GM23338 (cell line): ENCODE results near the gene DHX34. TPM values are rescaled to one million over a fixed set of nuclear protein-coding genes. Genes with fewer than 3 reads are reported as not detected.

Source experiments
- ATAC-seq: fragments of 200-7000 bp; cut with Tn5 transposase; 3 replicates; pipeline ENCODE4 v1.9.1; 2020
- DNase-seq: peaks from one replicate; pipeline ENCODE4 v3.0.0-alpha.2; 2015; ENCODE audit warnings: low spot score
- H2AFZ ChIP-seq: fragments of 200-600 bp; sonication (generic); 2 replicates; pipeline ENCODE4 v1.8.0; 2016; ENCODE audit warnings: antibody characterized with exemption, mild to moderate bottlenecking, moderate library complexity
- H3F3A ChIP-seq: fragments of 200-600 bp; sonication (generic); replicated peaks from 2 replicates; pipeline ENCODE4 v1.8.0; 2017; ENCODE audit warnings: antibody characterized with exemption, mixed run types, low read depth
- H3K27ac ChIP-seq: fragments of 200-600 bp; sonication (generic); 2 replicates; pipeline ENCODE4 v1.6.1; 2016; ENCODE audit warnings: low read depth
- H3K27me3 ChIP-seq: fragments of 200-600 bp; sonication (generic); 2 replicates; pipeline ENCODE4 v1.8.0; 2016; ENCODE audit warnings: mild to moderate bottlenecking, mixed run types, moderate library complexity; ENCODE audit not compliant: insufficient read depth
- H3K36me3 ChIP-seq: fragments of 200-600 bp; sonication (generic); 2 replicates; pipeline ENCODE4 v1.8.0; 2016; ENCODE audit warnings: mild to moderate bottlenecking; ENCODE audit not compliant: insufficient read depth
- H3K4me1 ChIP-seq: fragments of 200-600 bp; sonication (generic); 2 replicates; pipeline ENCODE4 v1.8.0; 2016; ENCODE audit warnings: mild to moderate bottlenecking, moderate library complexity; ENCODE audit not compliant: insufficient read depth
- H3K4me2 ChIP-seq: fragments of 200-600 bp; sonication (generic); 2 replicates; pipeline ENCODE4 v1.7.1; 2017; ENCODE audit warnings: mixed run types
- H3K4me3 ChIP-seq: fragments of 200-600 bp; sonication (generic); 2 replicates; pipeline ENCODE4 v1.6.1; 2016; ENCODE audit warnings: mixed run types
- H3K79me2 ChIP-seq: fragments of 200-600 bp; sonication (generic); replicated peaks from 2 replicates; pipeline ENCODE4 v1.8.0; 2017; ENCODE audit warnings: mild to moderate bottlenecking; ENCODE audit not compliant: insufficient read depth
- H3K9me2 ChIP-seq: fragments of 200-600 bp; sonication (generic); 2 replicates; pipeline ENCODE4 v1.8.0; 2017; ENCODE audit not compliant: insufficient read depth
- H4K20me1 ChIP-seq: fragments of 200-600 bp; sonication (generic); replicated peaks from 2 replicates; pipeline ENCODE4 v1.8.0; 2017; ENCODE audit warnings: mild to moderate bottlenecking; ENCODE audit not compliant: insufficient read depth
- H3K27ac Mint-ChIP-seq: 2 replicates; pipeline ENCODE4 v1.8.0; 2020; ENCODE audit warnings: inconsistent platforms, mild to moderate bottlenecking, moderate library complexity, mixed read lengths
- H3K27me3 Mint-ChIP-seq: 3 replicates; pipeline ENCODE4 v1.8.0; 2022; ENCODE audit warnings: low read depth, mild to moderate bottlenecking, moderate library complexity, mixed read lengths, inconsistent platforms; ENCODE audit not compliant: insufficient read depth, poor library complexity
- H3K36me3 Mint-ChIP-seq: 3 replicates; pipeline ENCODE4 v1.8.0; 2021; ENCODE audit warnings: low read depth, mild to moderate bottlenecking, inconsistent platforms, moderate library complexity, mixed read lengths
- H3K4me1 Mint-ChIP-seq: 3 replicates; pipeline ENCODE4 v1.8.0; 2020; ENCODE audit warnings: mild to moderate bottlenecking, inconsistent platforms, mixed read lengths
- H3K4me3 Mint-ChIP-seq: 3 replicates; pipeline ENCODE4 v1.8.0; 2021; ENCODE audit warnings: moderate library complexity, mild to moderate bottlenecking, inconsistent platforms, mixed read lengths
- H3K9me3 Mint-ChIP-seq: 3 replicates; pipeline ENCODE4 v1.8.0; 2020; ENCODE audit warnings: moderate library complexity, mild to moderate bottlenecking, inconsistent platforms, mixed read lengths
- CREB1 ChIP-seq: fragments of 250-450 bp; sonication (Bioruptor Pico); IDR thresholded peaks from 2 replicates; pipeline ENCODE4 v1.5.0; 2020; ENCODE audit warnings: low read depth, mild to moderate bottlenecking, moderate library complexity
- CTCF ChIP-seq, 2 experiments: fragments of 200-600 bp in 1 of 2; sonication (generic) in 1 of 2; conservative IDR thresholded peaks; 2 replicates each; pipeline versions ENCODE4 v1.5.1 to v1.6.1; 2016 to 2017; ENCODE audit warnings: antibody characterized with exemption in 2 of 2, low read depth in 2 of 2, mild to moderate bottlenecking in 2 of 2, moderate library complexity in 1 of 2
- EZH2phosphoT487 ChIP-seq: fragments of 200-600 bp; sonication (generic); IDR thresholded peaks from one replicate; pipeline ENCODE4 v1.8.1; 2018; ENCODE audit warnings: antibody characterized with exemption; ENCODE audit not compliant: unreplicated experiment
- NANOG ChIP-seq: IDR thresholded peaks from 2 replicates; pipeline ENCODE4 v1.6.1; 2016; ENCODE audit warnings: antibody characterized with exemption, borderline replicate concordance
- POLR2AphosphoS5 ChIP-seq: IDR thresholded peaks from 2 replicates; pipeline ENCODE4 v1.6.1; 2016; ENCODE audit warnings: antibody characterized with exemption, low read depth
- REST ChIP-seq: IDR thresholded peaks from one replicate; pipeline ENCODE4 v1.6.1; 2018; ENCODE audit warnings: antibody characterized with exemption; ENCODE audit not compliant: unreplicated experiment
- STAT1 ChIP-seq: IDR thresholded peaks from one replicate; pipeline ENCODE4 v1.6.1; 2016; ENCODE audit warnings: antibody characterized with exemption; ENCODE audit not compliant: unreplicated experiment
- ZNF114 ChIP-seq: fragments of 250-450 bp; sonication (Bioruptor Pico); IDR thresholded peaks from 2 replicates; pipeline ENCODE4 v1.5.0; 2020; ENCODE audit warnings: mild to moderate bottlenecking, moderate library complexity
- ZNF462 ChIP-seq: fragments of 250-450 bp; sonication (Bioruptor Pico); IDR thresholded peaks from 2 replicates; pipeline ENCODE4 v1.5.0; 2020; ENCODE audit warnings: mild to moderate bottlenecking, moderate library complexity
- polyA plus RNA-seq: library from polyadenylated mRNA; unstranded; fragments of >200 nt; fragmentation: Nextera tagmentation; extraction: Ambion mirVana; gene quantifications from 2 replicates; pipeline ENCODE4 v1.2.1, GENCODE V29; 2016
- total RNA-seq: library from RNA; depleted of rRNA; stranded (reverse); fragments of >200 nt; shearing (Covaris generic); gene quantifications from 2 replicates; pipeline ENCODE4 v1.2.3, GENCODE V29; 2014

DHX34 gene
- total and polyA plus RNA-seq, 2 experiments from 2014 or later, result 16.3 to 50.1 TPM

- no peak for TF ChIP-seq CTCF (conservative IDR thresholded peaks at IDR 0.05; ENCODE audit: low read depth in 2 of 2)
- no peak for TF ChIP-seq POLR2AphosphoS5
Observed at GRCh38 chr19:47389150-47389556, 40.0 kb downstream of the DHX34 start (continued).

- peaks cover 34% of the 10 kb centered on the region for H3K9me3 Mint-ChIP-seq
- H3K4me1 Mint-ChIP-seq, result peaks cover 21% of the 10 kb centered on the region
- Histone ChIP-seq H3K4me2 (no peak overlapping the region), H2AFZ (no peak overlapping the region), H3K79me2 (no peaks in the 10 kb centered on the region), H4K20me1 (no peaks in the 10 kb centered on the region), H3K9me2 (no peaks in the 10 kb centered on the region), H3F3A (peaks cover 11% of the 10 kb centered on the region; the same call in 1 of the 2 replicates), H3K4me1 (peaks cover 6% of the 10 kb centered on the region; the same call in 1 of the 2 replicates), H3K36me3 (no peaks in the 10 kb centered on the region), H3K27ac (peak overlapping the region; percentile 86), H3K27me3 (no peaks in the 10 kb centered on the region), H3K4me3 (no peak overlapping the region)
- H3K4me3 Mint-ChIP-seq, result no peak overlapping the region; the same call in 2 of the 3 replicates
- ATAC-seq, result peak; percentile 7; the same call in 2 of the 3 replicates
- H3K27me3 Mint-ChIP-seq, result peaks cover 31% of the 10 kb centered on the region
- H3K27ac Mint-ChIP-seq, result peak overlapping the region; percentile 73
- peaks cover 31% of the 10 kb centered on the region for H3K36me3 Mint-ChIP-seq
- peak; percentile 37 for DNase-seq
- no peak for TF ChIP-seq CTCF (conservative IDR thresholded peaks at IDR 0.05; ENCODE audit: low read depth in 2 of 2)
- no peak for TF ChIP-seq EZH2phosphoT487
- no peak for TF ChIP-seq REST
- TF ChIP-seq POLR2AphosphoS5, result no peak
- TF ChIP-seq ZNF114, result no peak
- no peak for TF ChIP-seq NANOG
- TF ChIP-seq ZNF462 (CRISPR knock-in tag), result no peak
- no peak for TF ChIP-seq STAT1
- TF ChIP-seq CREB1 (CRISPR knock-in tag), result no peak
Observed at GRCh38 chr19:47390533-47391488, 41.7 kb downstream of the DHX34 start.
